NCI-H446 (cell line): Measurements from ENCODE around the gene MPV17L2.
A peak's percentile ranks its signal among the peaks of the same experiment; 100 is the strongest.
"Not testable (repeated sequence)": the region's sequence is repeated elsewhere in the genome, so short reads cannot be mapped to it uniquely, and the experiment has no call there.

Source experiments
- DNase-seq, 2 experiments: peaks; one replicate each; lab custom pipeline; 2025; lab: John Stamatoyannopoulos, UW

Gene MPV17L2

DNA sequence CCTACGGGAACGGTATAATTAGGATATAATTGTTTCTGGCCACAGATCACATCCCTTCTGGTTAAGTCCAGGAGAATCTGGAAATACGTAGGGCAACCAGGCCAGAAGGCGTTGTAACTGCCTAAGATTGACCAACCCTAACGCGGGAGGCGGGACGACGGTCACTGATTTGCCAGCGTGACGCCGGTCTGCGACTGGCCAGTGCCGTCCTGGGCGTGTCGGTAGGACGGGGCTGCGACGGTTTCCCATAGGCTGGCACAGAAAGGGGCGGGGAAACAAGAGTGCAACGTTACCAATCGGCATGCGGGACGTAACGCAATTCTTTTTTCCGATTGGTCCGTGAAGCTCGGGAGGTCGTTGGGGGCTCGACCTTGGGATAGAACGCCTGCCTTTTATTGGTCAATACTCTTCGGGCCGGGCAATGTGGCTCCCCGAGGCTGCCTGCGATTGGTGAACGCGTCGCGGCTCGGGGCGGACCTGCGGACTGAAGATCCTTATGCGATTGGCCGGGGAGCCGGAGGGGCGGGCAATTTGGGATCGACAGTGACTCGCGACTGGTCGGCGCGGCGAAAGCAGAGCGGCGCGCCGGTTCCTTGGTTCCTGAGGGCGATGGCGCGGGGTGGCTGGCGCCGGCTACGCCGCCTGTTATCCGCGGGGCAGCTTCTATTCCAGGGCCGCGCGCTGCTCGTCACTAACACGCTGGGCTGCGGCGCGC is at the start of gene MPV17L2:
TSS of gene MPV17L2 (plus strand) at position 546 of the 715 bp plus-strand sequence. CDS start at position 610, 64 bp downstream.
- peak; percentile 99 to 100 for DNase-seq

- no peak for DNase-seq
These were observed 49.1 kb upstream of the MPV17L2 start for GRCh38 chr19:18143902-18144301.

- DNase-seq, result no peak
These were observed 48.7 kb upstream of the MPV17L2 start for GRCh38 chr19:18144361-18144760.

DNA sequence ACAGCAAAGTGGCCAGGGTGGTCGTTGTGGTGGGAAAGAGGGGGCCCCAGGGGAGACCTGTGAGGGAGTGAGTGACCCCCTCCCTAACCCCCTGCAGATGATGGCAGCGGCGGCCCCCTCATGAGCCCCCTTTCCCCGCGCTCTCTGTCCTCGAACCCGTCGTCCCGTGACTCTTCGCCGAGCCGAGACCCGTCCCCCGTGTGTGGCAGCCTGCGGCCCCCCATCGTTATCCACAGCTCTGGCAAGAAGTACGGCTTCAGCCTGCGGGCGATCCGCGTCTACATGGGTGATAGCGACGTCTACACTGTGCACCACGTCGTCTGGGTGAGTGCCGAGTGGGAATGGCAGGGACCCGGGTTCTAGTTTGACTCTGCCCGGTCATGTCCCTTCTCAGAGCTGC is 48.1 kb upstream of the MPV17L2 start:
- no peak for DNase-seq

DNA sequence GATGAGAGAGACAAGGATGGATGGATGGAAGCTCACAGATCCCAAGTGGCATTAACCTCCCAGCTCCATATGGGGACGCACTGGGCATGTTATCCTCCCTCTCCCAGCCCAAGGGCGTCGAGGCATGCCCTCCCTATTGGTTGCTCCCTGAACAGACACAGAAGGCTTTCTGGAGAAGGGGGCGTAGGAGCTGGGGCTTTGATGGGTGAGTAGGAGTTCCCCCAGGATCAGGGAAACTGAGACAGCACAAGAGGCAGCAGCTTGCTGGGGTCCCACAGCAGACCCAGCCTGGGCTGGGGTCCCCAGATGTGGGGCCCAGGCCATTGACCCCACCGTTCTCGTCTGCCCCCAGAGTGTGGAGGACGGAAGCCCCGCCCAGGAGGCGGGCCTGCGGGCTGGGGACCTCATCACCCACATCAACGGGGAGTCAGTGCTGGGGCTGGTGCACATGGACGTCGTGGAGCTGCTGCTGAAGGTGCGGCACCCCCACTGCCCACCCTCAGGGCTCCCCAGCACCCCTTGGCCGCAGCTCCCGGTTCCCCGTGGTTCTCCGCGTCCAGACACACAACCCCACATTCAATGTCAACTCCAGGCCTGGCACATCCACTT is 47.5 kb upstream of the MPV17L2 start:
- DNase-seq, result no peak

GRCh38 chr19:18147396-18147795 is 45.6 kb upstream of the MPV17L2 start:
- DNase-seq, result no peak

GRCh38 chr19:18149596-18149975 is 43.4 kb upstream of the MPV17L2 start:
- DNase-seq, result no peak

- DNase-seq, result no peak
These were observed 42.0 kb upstream of the MPV17L2 start for GRCh38 chr19:18150776-18151624.

- DNase-seq, result peak; percentile 98
These were observed 40.6 kb upstream of the MPV17L2 start for GRCh38 chr19:18152442-18152816.

DNA sequence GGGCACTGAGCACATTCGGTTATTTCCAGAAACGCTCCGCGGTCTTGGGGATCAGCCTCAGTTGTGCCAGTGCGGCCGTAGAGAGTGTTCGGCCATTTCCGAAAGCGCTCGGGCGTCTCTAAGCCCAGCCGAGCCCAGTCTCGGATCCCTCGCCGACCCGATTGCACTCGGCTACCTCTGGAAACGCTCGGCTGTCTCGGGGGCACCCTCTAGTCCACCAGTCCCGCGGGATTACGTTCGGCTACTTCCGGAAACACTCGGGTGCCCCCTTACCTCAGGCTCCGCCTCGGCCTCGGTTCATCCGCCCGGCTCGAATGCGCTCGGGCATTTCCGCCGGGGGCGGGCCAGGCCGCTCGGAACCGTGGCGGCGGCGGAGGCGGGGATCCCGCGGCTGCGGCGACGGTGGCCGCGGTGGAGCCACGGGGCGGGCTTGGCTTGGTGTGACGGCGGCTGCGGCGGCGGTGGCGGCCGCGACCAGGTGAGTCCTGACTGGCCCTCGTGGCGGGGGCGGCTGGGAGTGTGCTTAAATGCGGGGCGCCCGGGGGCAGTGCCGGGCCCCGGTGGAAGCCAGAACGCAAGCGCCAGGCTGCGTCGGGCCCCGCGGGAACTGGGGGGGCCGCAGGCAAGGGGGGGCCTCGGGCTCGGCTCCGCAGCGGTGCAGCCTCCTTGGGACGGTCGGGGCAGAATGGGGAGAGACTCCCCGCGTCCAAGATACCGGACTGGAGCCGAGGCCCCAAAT is 40.0 kb upstream of the MPV17L2 start, which contains the start of gene PIK3R2:
TSS of gene PIK3R2 (plus strand) at position 347 of the 739 bp plus-strand sequence. CDS start 2,717 bp downstream, outside the sequence.
- peak; percentile 99 to 100 for DNase-seq

DNA sequence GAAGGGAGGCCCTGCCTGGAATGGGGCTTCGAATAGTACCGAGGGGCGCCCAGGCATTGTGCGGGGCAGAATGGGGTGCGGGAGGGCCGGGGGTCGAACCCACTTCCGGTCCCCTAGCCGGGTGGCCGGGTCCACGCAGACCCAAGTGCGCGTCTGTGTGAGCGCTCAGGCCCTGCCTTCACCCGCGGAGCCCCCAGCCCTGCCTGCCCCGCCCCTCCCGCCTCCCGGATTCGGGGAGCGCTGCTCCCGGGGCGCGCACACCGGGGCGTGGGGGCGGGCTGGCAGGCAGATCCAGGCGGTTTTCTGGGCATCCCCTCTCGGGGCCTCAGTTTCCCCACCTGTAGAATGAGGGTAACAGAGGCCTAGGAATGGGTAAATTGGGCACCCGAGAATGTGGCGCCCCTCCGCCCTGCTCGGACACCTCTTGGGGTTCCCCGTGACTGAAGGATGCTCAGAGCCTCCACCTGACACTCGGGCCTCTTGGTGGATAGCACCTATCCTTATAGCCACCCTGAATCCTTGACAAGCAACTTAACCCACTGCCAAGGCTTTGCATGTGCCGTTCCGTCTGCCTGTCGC is 39.4 kb upstream of the MPV17L2 start:
- DNase-seq, result no peak

DNA sequence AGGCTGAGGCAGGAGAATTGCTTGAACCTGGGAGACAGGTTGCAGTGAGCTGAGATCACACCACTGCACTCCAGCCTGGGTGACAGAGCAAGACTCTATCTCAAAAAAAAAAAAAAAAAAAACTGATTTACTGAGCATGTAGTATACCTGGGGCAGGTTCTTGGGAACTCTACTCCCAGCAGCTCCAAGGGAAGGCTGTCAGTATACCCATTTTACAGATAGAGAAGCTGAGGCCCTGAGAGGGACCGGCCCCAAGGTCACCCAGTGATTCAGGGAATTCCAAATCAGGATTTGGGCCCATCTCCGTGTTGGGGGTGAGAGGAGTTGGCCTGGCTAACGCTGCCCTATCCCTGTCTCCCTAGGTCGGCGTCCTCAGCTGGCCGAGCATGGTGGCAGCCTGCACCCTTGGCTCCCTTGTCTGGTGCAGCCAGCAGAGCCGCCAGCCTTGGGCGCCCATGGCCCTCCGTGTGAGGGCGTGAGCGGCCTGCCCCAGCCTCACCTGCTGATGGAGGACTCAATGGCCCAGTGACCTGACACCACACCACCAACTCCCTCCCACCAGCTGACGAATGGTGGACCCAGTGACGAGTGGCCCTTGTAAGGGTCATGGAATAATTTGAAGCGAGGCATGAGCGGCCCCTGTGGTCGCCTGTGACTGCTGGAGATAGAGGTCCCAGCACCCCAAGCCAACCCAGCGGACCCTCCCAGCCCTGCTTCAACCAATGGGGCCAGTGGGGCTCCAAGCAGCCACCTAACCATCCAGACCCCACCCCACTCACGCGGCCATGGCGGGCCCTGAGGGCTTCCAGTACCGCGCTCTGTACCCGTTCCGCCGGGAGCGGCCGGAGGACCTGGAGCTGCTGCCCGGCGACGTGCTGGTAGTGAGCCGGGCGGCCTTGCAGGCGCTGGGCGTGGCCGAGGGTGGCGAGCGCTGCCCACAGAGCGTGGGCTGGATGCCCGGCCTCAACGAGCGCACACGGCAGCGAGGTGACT is 37.6 kb upstream of the MPV17L2 start:
- no peak for DNase-seq

DNA sequence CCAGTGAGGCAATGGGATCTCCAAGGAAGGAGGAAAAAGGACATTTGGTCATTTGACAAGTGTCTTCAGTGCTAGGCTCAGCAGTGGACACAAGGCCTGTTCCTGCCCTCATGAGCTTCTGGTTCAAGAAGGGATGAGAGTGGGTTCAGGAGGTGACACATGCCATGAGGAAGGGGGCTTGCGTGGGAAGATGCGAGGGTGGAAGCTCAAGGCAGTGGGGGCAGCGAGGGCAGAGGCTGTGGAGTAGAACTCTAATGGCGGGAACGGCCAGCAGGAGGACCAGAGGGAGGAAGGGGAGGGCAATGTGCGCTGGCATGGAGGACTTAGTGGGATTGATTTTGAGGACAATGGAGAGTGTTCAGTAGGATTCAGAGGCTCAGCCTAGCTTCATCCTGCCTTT is 36.8 kb upstream of the MPV17L2 start:
- no peak for DNase-seq

GRCh38 chr19:18156841-18157464 is 36.1 kb upstream of the MPV17L2 start:
- DNase-seq, result peak; percentile 94 to 99

GRCh38 chr19:18157465-18158063 is 35.5 kb upstream of the MPV17L2 start:
- DNase-seq, result peak; percentile 93 to 97

DNA sequence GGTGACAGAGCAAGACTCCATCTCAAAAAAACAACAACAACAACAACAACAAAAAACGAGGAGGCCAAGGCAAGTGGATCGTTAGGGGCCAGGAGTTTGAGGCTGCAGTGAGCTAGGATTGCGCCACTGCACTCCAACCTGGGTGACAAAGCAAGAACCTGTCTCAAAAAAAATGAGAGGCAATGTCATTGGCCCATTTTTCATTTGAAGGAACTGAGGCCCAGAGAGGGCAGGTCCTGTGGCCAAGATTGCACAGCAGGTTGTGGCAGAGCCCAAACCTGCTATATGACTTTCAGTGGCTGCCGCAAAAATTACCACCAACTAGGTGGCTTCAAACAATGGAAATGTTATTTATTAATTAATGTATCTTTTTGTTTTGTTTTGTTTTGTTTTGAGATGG is 34.6 kb upstream of the MPV17L2 start:
- DNase-seq, result no peak

- DNase-seq, result not testable (repeated sequence)
These were observed 33.9 kb upstream of the MPV17L2 start for GRCh38 chr19:18159059-18159616.

GRCh38 chr19:18159810-18160209 is 33.2 kb upstream of the MPV17L2 start:
- no peak for DNase-seq

DNA sequence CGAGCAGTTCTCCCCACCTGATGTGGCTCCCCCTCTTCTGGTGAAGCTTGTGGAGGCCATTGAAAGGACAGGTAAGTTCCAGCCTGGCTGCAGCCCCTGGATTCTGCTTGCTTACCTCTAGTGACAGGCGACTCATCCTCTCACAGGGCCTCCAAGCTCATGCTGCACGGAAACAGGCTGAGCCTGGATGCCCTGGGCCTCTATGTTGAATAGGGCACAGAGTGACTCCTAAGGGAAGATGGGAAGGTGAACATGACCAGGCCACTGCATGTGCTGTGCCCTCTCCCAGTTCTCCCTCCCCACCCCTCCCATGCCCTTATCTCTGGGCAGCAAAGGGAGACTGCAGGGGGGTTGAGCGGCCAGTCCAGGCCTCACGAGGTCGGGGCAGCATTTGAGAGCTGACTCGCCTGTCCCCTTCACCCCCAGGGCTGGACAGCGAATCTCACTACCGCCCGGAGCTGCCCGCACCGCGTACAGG is 32.5 kb upstream of the MPV17L2 start:
- no peak for DNase-seq
